Dermis blood vessel endothelial cell (primary cell): ENCODE data around the gene CXCL12. TPM values are rescaled to one million over a fixed set of nuclear protein-coding genes. Genes with fewer than 3 reads are reported as not detected.
A peak's percentile ranks its signal among the peaks of the same experiment; 100 is the strongest.

ENCODE experiments used
- DNase-seq: peaks from one replicate; pipeline ENCODE4 v3.0.0; 2010
- total RNA-seq: library from RNA; depleted of rRNA; stranded (reverse); fragments of >200 nt; gene quantifications from 2 replicates; pipeline ENCODE4 v1.2.3, GENCODE V29; 2014

Gene CXCL12
- total RNA-seq, 1 donor from 2014 or later: 5.1 TPM

DNA sequence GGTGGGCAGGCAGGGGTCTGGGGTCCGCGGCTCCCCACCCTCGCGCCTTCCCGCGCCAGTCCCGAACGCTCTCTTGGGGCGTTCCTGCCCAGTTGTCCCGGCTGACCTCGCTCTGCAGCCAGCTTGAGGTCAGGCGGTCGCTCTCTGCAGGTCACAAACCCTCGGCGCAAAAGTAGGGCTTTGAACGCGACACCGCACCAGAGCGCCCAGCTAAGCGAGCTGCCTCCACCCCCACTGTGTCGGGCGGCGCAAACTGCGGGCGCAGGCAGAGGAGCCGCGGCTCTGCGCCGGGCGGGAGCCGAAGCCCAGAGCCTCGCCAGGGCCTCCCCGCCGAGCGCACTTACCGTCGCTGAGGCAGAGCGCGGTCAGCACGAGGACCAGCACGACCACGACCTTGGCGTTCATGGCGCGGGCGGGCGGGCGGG is 284 bp downstream of the CXCL12 start:
- peak; percentile 30 for DNase-seq

GRCh38 chr10:44383749-44384600 is 922 bp downstream of the CXCL12 start:
- DNase-seq: peak; percentile 28

GRCh38 chr10:44382981-44383748 is 1.7 kb downstream of the CXCL12 start:
- no peak for DNase-seq

DNA sequence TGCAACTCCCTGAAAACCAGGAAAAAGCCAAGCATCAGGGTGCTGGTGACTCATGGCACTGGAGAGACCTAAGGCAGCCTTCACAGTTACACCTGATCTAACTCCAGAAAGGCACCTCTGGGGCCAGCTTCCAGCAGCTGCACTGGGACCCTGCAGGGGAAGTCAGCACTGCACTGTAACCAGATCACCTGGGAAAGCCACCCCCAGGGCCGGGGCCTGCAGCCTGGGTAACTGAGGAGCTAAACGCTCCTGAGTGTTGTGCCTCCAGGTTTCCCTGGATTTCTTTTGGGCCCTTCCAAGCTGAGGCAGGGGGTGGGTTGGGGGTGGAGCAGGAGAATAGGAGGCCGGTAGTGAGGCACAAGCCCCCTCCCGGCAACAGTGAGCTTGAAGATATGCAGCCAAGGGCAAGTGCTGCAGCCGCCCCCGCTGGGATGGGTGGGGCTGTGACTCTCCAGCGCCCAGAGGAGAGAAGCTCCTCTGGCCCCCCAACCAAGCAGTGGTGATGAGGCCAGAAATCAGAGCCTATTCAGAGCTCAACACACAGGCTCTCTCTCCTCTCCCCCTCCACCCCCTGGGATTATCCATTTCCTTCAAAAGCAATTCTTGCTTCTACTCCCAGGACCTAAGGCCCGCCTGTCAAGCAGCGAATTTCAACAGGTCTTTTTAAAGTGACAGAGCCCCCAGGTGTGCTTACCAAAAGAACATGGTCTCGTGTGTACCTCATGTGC is 2.6 kb downstream of the CXCL12 start:
- DNase-seq: no peak

GRCh38 chr10:44380829-44381600 is 3.9 kb downstream of the CXCL12 start:
- no peak for DNase-seq

DNA sequence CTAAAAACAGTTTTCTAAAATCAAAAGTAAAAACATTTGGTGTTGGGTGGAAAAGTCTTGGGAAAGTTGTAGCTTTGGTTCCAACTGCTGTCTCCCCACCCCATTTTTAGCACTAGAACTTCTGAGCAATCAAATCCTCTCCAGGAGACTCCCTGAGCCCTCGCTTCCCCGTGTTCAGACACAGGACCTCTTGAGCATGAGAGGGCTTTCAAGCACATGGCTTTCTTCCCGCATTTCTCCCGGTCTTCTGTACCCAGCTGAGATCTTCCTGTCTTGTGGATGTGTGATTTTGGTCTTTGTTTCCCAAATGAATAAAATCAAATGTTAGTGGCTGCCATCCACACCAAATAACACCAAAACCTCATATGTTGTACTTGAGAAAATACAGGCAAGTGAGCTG is 5.0 kb downstream of the CXCL12 start:
- no peak for DNase-seq

GRCh38 chr10:44378626-44379025 is 6.3 kb downstream of the CXCL12 start:
- no peak for DNase-seq

- DNase-seq: no peak
Measured at GRCh38 chr10:44377651-44378310, 7.1 kb downstream of the CXCL12 start.

DNA sequence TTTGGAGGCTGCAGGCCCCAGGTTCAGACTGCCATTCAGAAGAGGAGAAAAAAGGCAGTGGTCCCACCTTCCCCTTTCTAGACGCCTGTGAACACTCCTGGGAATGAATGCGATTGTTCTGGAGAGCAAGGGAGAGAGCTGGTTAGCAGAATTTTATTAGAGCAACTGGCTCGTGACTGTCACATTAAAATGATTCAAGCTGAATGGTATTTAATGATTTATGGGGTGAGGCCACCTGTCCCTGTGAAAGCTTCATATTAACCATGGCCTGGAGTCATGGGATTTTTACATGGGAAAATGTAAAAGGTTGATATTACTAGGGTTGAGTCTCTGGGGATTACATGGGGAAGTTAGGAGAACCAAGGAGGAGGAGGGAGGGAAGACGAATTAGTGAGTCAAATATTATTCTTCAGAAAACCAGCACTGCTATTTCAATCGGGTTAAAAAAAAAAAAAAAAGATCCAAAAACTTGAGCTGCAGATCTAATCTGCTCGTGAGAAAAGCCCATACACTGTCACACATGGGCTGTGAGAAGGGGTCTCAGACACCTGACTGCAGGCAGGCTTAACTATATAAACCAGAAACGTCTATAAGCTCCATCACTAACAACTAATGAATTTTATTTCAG is 8.3 kb downstream of the CXCL12 start:
- no peak for DNase-seq

DNA sequence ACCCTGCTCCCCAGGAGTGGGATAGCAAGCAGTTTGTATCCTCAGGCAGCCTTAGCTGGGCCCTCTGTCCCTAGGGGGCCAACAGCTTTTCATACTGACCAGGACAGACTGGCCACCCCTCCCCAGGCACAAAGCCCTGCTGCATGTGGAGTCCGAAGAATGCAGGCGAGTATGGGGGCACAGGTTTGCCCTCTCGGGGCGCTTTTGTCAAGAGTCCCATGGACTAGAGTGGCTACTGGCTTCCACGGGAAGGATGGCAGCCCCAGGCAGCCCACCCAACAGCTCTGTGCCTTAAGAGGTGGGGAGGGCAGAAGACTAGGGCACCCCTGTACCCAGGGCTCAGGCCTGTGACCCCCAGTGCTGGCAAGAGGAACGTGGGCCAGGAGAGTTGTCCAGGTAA is 10.7 kb downstream of the CXCL12 start:
- DNase-seq: no peak

DNA sequence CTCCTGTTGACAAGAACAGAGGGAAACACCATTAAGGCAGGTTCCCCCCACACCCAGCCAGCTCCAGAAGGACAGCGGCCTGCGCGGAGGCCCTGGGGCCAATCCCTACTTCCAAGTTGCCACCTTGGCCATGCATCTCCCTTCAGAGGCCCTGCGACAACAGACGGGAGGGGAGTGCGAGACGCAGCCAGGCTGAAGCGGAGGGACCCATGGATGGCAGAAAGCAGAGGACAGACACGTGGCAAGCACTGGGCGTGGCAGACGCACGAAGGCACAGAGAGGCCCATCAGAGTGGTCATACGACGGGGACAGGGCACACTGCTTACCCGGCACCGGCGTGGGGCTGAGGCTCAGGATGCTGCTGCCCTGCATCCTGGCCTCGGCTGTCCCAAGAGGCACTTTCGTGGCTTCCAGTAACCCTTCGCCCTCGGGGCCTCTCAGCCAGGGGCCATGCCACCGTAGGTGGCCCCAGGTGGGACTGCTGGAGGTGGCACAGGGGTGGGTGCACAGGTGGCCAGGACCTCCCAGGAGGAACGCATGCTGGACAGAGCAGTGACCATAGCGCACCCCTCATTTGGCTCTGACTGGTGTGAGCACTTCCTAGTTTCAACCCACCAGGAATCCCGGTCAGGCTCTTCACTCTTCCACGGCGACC is 11.4 kb downstream of the CXCL12 start:
- DNase-seq: no peak

GRCh38 chr10:44372181-44372580 is 12.7 kb downstream of the CXCL12 start:
- DNase-seq: no peak

DNA sequence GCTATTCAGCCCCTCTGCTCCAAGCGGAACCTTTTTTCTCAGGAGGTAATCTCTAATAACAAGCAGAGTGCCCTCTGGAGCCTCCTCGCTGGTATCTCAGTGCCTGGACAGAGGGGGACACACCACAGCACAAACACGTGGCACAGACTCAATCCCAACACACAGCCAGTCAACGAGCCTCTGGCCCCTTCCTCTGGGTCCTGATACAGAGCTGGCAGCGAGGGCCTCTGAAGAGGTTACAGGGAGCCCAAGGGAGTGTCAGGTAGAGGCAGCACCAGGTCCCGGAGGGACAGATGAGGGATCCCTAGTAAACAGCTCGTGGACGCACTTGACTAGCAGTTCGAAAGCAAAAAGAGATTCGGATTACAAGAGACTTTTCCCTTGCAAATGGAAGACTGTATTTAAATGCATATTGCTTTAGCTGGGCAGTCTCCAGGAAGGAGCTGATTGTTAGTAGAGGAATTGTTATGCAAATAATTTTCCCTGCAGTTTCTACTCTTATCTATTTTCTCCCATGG is 14.1 kb downstream of the CXCL12 start:
- DNase-seq: no peak

DNA sequence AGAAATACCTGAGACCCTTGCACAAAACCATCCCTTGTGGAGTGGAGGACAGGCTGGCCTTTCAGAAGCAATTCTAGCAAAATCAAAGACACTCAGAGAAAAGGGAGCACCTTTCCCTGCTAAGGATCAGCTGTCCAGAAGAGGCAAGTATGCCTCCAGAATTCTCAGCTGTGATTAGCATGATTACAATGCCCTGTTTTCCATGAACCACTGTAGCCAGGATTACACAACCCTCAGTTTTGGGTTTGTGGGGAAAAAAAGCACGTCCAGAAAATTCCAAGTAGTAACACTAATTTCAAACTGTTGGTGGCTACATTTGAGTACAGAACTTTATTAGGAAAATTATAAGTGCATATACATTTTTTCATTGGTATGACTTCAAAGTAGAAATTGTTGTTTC is 15.0 kb downstream of the CXCL12 start:
- no peak for DNase-seq

DNA sequence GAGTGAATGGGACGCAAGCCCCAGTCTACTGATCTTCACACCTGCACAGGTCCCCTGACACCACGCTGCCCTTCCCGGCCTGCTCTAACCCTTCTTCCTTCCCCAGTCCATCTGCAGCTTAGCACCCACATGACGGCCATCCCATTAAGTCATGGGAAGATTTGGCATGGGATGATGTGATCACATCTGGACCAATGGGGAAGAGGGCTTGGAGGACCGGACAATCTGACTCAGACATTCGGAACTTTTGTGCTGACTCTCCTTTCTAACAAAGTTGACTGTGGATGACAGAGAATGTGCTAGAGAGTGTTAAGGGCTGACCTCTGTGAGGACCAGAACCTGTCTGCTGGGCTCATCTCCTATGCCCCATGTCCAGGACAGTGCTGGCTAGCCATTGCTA is 15.6 kb downstream of the CXCL12 start:
- no peak for DNase-seq

DNA sequence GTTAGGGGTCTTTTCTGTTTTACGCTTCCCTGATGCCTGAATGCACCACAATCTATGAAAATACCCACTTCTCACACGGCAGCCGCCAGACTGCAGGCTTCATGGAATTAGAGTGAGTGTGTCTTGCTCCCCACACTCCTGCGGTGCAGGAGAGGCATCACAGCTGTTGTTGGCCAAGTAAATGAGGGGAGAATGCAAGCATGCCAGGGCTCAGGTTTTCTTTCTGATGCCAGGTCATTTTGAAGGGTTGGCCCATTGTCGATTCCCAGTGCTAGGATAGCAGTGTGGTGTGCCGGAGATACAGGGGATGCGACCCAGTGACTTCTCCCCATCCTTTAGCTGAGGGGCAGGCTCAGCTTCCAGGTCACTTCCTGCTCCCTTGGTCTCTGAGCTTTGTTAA is 16.3 kb downstream of the CXCL12 start:
- no peak for DNase-seq

DNA sequence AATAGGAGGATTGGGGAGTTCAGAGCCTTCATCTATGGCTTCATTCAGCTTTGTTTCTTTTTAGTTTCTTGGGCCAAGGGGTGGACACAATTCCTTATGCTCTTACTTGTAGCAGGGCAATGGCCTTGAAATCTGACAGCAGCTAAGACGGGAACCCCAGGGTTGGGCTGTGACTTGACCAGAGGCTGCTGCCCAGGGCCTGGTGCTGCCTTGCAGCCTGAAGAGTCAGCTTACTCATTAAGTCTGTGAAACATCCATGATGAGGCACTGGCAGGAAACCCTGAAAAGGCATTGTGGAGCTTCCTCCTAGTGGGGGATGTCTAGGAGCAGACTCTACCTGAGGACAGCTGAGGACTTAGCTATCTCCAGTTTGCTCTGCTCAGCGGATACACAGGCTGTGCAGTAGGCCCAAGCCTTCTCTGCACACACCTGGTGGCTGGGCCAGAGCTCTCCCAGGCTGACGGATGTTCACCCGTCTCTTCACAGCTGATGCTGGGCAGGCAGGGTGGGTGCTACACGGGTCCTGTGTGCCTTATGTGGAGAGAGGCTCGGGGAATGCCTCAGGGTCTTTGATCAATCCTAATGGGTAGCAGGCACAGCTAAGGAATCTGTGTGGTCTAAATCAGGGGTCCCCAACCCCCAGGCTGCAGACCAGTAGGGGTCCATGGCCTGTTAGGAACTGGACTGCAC is 17.8 kb downstream of the CXCL12 start:
- no peak for DNase-seq

GRCh38 chr10:44364566-44364965 is 20.3 kb downstream of the CXCL12 start:
- no peak for DNase-seq

- DNase-seq: no peak
Measured at GRCh38 chr10:44363716-44364115, 21.2 kb downstream of the CXCL12 start.
